ENCODE measurements around the gene NMRK2. TPM values are rescaled to one million over a fixed set of nuclear protein-coding genes. Genes with fewer than 3 reads are reported as not detected.

NMRK2 gene
- total RNA-seq, 1 donor from 2014 or later: 0.77 TPM

GRCh38 chr19:3979674-3980352, 46.9 kb downstream of the NMRK2 start:
- Mint-ChIP-seq H3K27me3 (ENCODE audit: insufficient read depth, low read depth) (peaks cover 8% of the 10 kb centered on the region), H3K9me3 (no peaks in the 10 kb centered on the region), H3K36me3 (peaks cover 40% of the 10 kb centered on the region), H3K27ac (no peak overlapping the region), H3K4me3 (no peak overlapping the region), H3K4me1 (peaks cover 18% of the 10 kb centered on the region)
- Histone ChIP-seq H3K4me1 (peaks cover 10% of the 10 kb centered on the region), H3K4me3 (no peak overlapping the region), H3K9me3 (ENCODE audit: low read depth) (no peaks in the 10 kb centered on the region), H2AFZ (replicated peaks) (no peak overlapping the region), H3K36me3 (peaks cover 13% of the 10 kb centered on the region), H3K27me3 (no peaks in the 10 kb centered on the region), H3K9ac (no peak overlapping the region), H3K79me2 (ENCODE audit: low read depth) (peaks cover 81% of the 10 kb centered on the region), H3K4me2 (no peak overlapping the region), H3K27ac (no peak overlapping the region), H3F3A (ENCODE audit: low read depth) (peaks cover 91% of the 10 kb centered on the region), H4K20me1 (ENCODE audit: low read depth) (peaks cover 98% of the 10 kb centered on the region)
- TF ChIP-seq EZH2 (IDR thresholded peaks at IDR 0.05) (no peak), EZH2phosphoT487 (IDR thresholded peaks at IDR 0.05) (no peak)
- TF ChIP-seq, protein P1, sequence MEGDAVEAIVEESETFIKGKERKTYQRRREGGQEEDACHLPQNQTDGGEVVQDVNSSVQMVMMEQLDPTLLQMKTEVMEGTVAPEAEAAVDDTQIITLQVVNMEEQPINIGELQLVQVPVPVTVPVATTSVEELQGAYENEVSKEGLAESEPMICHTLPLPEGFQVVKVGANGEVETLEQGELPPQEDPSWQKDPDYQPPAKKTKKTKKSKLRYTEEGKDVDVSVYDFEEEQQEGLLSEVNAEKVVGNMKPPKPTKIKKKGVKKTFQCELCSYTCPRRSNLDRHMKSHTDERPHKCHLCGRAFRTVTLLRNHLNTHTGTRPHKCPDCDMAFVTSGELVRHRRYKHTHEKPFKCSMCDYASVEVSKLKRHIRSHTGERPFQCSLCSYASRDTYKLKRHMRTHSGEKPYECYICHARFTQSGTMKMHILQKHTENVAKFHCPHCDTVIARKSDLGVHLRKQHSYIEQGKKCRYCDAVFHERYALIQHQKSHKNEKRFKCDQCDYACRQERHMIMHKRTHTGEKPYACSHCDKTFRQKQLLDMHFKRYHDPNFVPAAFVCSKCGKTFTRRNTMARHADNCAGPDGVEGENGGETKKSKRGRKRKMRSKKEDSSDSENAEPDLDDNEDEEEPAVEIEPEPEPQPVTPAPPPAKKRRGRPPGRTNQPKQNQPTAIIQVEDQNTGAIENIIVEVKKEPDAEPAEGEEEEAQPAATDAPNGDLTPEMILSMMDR (IDR thresholded peaks at IDR 0.05): no peak
- no peak for DNase-seq (ENCODE audit: low spot score)

DNA sequence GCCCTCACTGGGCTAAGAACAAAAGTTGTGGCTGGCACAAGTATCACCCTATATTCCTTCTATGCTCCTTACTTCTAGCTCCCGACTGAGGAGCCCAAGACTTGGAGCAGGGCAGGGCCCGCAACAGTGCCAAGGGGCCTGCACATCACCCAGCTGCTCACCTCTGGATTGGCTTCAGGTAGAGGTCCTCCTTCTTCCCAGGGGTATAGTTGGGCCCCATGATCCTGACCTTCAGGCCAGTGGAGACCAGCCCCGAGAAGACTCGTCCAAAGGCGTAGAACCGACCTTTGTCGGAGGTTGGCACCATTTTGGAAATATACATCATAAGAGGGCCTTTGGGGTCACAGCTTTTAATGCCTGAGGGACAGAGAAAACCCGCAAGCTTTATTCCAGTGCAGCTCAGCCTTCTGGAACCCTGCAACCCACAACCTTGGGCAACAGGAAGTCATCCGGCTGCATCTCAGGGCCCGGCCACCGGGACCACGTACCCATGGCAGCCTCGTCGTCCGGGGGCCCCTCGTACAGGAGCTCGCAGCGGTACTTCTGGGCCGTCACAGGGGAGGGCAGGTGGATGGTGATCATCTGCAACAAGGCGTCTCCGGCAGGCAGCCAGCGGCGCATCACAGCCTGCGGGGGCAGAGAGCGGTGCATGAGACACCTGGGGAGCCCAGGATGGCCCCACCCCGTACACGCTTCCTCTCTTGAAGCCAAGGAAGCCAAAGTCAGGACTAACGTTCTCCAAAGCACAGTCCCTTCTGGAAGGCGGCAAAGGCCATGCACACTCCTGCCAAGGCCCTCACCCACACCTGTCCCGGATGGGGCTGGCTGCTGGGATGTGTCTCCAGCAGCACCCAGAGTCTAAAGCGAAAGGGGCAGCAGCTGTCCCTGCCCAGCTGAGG, 47.7 kb downstream of the NMRK2 start:
- Mint-ChIP-seq H3K4me3 (no peak overlapping the region), H3K36me3 (peaks cover 40% of the 10 kb centered on the region), H3K27ac (no peak overlapping the region), H3K9me3 (no peaks in the 10 kb centered on the region), H3K4me1 (peaks cover 19% of the 10 kb centered on the region), H3K27me3 (ENCODE audit: insufficient read depth, low read depth) (peaks cover 8% of the 10 kb centered on the region)
- H4K20me1 ChIP-seq (ENCODE audit: low read depth): peaks cover 96% of the 10 kb centered on the region
- H3K4me3 ChIP-seq: no peak overlapping the region
- H3K27ac ChIP-seq: no peak overlapping the region
- no peaks in the 10 kb centered on the region for H3K27me3 ChIP-seq
- H3K4me2 ChIP-seq: no peak overlapping the region
- no peak overlapping the region for H2AFZ ChIP-seq (replicated peaks)
- peaks cover 13% of the 10 kb centered on the region for H3K36me3 ChIP-seq
- H3F3A ChIP-seq (ENCODE audit: low read depth): peaks cover 87% of the 10 kb centered on the region
- peaks cover 86% of the 10 kb centered on the region for H3K79me2 ChIP-seq (ENCODE audit: low read depth)
- TF ChIP-seq, protein P1 (IDR thresholded peaks at IDR 0.05): no peak
- TF ChIP-seq EZH2 (IDR thresholded peaks at IDR 0.05) (no peak), EZH2phosphoT487 (IDR thresholded peaks at IDR 0.05) (no peak)
- H3K9me3 ChIP-seq (ENCODE audit: low read depth): no peaks in the 10 kb centered on the region
- H3K4me1 ChIP-seq: peaks cover 10% of the 10 kb centered on the region
- no peak overlapping the region for H3K9ac ChIP-seq
- no peak for DNase-seq (ENCODE audit: low spot score)

DNA sequence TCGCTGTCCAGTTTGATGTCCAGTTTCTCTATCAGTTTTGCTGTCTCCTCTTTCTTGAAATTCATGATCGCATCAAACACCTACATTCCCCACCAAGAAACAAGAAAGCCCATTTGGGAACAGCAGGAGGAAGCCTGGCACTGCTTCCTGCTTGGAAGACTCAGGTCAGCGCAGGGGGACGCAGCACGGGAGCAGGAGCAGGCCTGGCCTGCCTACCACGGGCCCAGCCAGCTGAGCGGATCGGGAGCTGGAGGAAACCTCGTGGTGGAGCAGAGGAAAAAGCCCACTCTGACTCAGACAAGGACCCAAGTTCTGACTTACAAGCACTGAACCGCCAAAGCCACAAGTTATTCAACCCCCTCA, 48.5 kb downstream of the NMRK2 start:
- Histone ChIP-seq H3K4me1 (peaks cover 14% of the 10 kb centered on the region), H3K79me2 (ENCODE audit: low read depth) (peaks cover 86% of the 10 kb centered on the region), H3K27me3 (no peaks in the 10 kb centered on the region), H3K4me2 (no peak overlapping the region), H3K36me3 (peaks cover 13% of the 10 kb centered on the region), H3K4me3 (no peak overlapping the region), H3K9me3 (ENCODE audit: low read depth) (no peaks in the 10 kb centered on the region), H3F3A (ENCODE audit: low read depth) (peaks cover 87% of the 10 kb centered on the region), H3K9ac (no peak overlapping the region), H3K27ac (no peak overlapping the region), H4K20me1 (ENCODE audit: low read depth) (peaks cover 88% of the 10 kb centered on the region), H2AFZ (replicated peaks) (no peak overlapping the region)
- peaks cover 35% of the 10 kb centered on the region for H3K36me3 Mint-ChIP-seq
- peak overlapping the region; percentile 44 for H3K4me3 Mint-ChIP-seq
- H3K4me1 Mint-ChIP-seq: peaks cover 27% of the 10 kb centered on the region
- TF ChIP-seq EZH2 (IDR thresholded peaks at IDR 0.05) (no peak), EZH2phosphoT487 (IDR thresholded peaks at IDR 0.05) (no peak)
- TF ChIP-seq, protein P1 (IDR thresholded peaks at IDR 0.05): no peak
- H3K27ac Mint-ChIP-seq: no peak overlapping the region
- no peak for DNase-seq (ENCODE audit: low spot score)
- peaks cover 8% of the 10 kb centered on the region for H3K27me3 Mint-ChIP-seq (ENCODE audit: insufficient read depth, low read depth)
- no peaks in the 10 kb centered on the region for H3K9me3 Mint-ChIP-seq

Measured in neural progenitor cell (in vitro differentiated cells).